ENCODE measurements around the gene GRAMD2B. TPM values are rescaled to one million over a fixed set of nuclear protein-coding genes. Genes with fewer than 3 reads are reported as not detected.

GRAMD2B gene
- polyA plus RNA-seq, 1 donor from 2014 or later = not detected

DNA sequence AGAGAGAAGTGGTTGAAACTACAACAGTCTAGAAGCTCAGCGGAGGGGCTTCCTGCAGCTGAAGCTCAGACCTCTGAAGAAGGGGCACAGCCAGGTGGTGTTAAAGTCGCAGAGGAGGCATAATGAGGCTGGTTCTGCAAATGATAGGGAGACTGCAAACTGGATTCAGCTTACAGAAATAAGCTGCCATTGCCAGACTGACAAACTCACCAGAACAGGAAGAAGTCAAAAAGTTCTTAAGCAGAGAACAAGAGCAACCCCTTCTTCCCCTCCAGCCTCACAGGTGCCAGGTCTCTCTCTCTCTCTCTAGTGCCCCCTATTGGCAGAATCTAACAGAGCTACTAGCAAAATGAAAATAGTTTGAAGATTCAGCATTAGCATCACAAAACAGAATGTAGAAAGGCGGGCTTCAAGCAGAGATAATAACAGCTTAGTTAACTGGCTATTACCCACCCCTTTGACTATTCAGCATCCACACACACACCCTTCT is 76.7 kb downstream of the GRAMD2B start:
- no peak overlapping the region for H3K4me3 ChIP-seq (ENCODE audit: low read length)
- no peak overlapping the region for H2AFZ ChIP-seq (ENCODE audit: low read depth, low read length)
- H4K20me1 ChIP-seq (ENCODE audit: insufficient read depth) = no peaks in the 10 kb centered on the region
- H3K27me3 ChIP-seq (ENCODE audit: insufficient read depth, low read depth, low read length) = no peaks in the 10 kb centered on the region
- no peaks in the 10 kb centered on the region for H3K9me2 ChIP-seq (ENCODE audit: insufficient read depth, low read length)
- TF ChIP-seq EP300 (conservative IDR thresholded peaks at IDR 0.05; ENCODE audit: poor library complexity, severe bottlenecking) (no peak), MXI1 (conservative IDR thresholded peaks at IDR 0.05; ENCODE audit: poor library complexity, severe bottlenecking) (no peak), RAD21 (conservative IDR thresholded peaks at IDR 0.05) (no peak), TAF1 (IDR thresholded peaks at IDR 0.05; ENCODE audit: low read depth) (no peak), EZH2 (IDR thresholded peaks at IDR 0.05; ENCODE audit: borderline replicate concordance, insufficient read depth, low read length, poor library complexity, severe bottlenecking) (no peak), POLR2AphosphoS5 (IDR thresholded peaks at IDR 0.05) (no peak), SMC3 (conservative IDR thresholded peaks at IDR 0.05; ENCODE audit: poor library complexity) (no peak)
- TF ChIP-seq, protein P1, sequence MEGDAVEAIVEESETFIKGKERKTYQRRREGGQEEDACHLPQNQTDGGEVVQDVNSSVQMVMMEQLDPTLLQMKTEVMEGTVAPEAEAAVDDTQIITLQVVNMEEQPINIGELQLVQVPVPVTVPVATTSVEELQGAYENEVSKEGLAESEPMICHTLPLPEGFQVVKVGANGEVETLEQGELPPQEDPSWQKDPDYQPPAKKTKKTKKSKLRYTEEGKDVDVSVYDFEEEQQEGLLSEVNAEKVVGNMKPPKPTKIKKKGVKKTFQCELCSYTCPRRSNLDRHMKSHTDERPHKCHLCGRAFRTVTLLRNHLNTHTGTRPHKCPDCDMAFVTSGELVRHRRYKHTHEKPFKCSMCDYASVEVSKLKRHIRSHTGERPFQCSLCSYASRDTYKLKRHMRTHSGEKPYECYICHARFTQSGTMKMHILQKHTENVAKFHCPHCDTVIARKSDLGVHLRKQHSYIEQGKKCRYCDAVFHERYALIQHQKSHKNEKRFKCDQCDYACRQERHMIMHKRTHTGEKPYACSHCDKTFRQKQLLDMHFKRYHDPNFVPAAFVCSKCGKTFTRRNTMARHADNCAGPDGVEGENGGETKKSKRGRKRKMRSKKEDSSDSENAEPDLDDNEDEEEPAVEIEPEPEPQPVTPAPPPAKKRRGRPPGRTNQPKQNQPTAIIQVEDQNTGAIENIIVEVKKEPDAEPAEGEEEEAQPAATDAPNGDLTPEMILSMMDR (IDR thresholded peaks at IDR 0.05; ENCODE audit: poor library complexity, severe bottlenecking) = no peak
- TF ChIP-seq, protein P2, sequence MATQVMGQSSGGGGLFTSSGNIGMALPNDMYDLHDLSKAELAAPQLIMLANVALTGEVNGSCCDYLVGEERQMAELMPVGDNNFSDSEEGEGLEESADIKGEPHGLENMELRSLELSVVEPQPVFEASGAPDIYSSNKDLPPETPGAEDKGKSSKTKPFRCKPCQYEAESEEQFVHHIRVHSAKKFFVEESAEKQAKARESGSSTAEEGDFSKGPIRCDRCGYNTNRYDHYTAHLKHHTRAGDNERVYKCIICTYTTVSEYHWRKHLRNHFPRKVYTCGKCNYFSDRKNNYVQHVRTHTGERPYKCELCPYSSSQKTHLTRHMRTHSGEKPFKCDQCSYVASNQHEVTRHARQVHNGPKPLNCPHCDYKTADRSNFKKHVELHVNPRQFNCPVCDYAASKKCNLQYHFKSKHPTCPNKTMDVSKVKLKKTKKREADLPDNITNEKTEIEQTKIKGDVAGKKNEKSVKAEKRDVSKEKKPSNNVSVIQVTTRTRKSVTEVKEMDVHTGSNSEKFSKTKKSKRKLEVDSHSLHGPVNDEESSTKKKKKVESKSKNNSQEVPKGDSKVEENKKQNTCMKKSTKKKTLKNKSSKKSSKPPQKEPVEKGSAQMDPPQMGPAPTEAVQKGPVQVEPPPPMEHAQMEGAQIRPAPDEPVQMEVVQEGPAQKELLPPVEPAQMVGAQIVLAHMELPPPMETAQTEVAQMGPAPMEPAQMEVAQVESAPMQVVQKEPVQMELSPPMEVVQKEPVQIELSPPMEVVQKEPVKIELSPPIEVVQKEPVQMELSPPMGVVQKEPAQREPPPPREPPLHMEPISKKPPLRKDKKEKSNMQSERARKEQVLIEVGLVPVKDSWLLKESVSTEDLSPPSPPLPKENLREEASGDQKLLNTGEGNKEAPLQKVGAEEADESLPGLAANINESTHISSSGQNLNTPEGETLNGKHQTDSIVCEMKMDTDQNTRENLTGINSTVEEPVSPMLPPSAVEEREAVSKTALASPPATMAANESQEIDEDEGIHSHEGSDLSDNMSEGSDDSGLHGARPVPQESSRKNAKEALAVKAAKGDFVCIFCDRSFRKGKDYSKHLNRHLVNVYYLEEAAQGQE (IDR thresholded peaks at IDR 0.05; ENCODE audit: borderline replicate concordance) = no peak
- no peaks in the 10 kb centered on the region for H3K9me3 ChIP-seq (ENCODE audit: low read length)
- H3K79me2 ChIP-seq (replicated peaks; ENCODE audit: insufficient read depth, low read length) = no peaks in the 10 kb centered on the region
- H3F3A ChIP-seq (ENCODE audit: insufficient read depth, low read length, poor library complexity, severe bottlenecking) = peaks cover 6% of the 10 kb centered on the region
- H3K36me3 ChIP-seq (ENCODE audit: insufficient read depth, low read length) = no peaks in the 10 kb centered on the region
- no peak overlapping the region for H3K27ac ChIP-seq (ENCODE audit: low read length)
- H3K9ac ChIP-seq (ENCODE audit: low read length) = no peak overlapping the region
- no peak overlapping the region for H3K4me2 ChIP-seq (ENCODE audit: low read length)

DNA sequence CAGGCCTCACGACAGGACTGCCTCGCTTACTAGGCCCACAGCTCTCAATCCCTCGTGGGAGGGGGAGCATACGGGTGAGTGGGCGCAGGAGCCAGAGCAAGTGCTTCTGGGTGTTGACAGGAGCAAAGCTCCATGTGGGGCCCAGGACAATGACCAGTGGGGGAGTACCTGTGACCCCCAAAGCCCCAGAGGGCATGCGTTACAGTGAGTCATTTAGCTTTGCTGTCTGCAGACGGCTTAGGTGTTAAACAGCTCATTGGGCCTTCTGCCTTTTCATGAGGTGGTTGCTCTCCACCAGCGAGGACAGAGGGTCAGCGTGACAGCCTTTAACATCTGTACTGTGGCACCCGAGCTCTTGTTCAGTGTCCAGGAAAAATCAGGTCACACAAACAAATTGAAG is 78.2 kb downstream of the GRAMD2B start:
- peaks cover 6% of the 10 kb centered on the region for H3F3A ChIP-seq (ENCODE audit: insufficient read depth, low read length, poor library complexity, severe bottlenecking)
- H3K9ac ChIP-seq (ENCODE audit: low read length) = no peak overlapping the region
- no peaks in the 10 kb centered on the region for H3K36me3 ChIP-seq (ENCODE audit: insufficient read depth, low read length)
- H2AFZ ChIP-seq (ENCODE audit: low read depth, low read length) = no peak overlapping the region
- no peaks in the 10 kb centered on the region for H3K79me2 ChIP-seq (replicated peaks; ENCODE audit: insufficient read depth, low read length)
- no peak overlapping the region for H3K27ac ChIP-seq (ENCODE audit: low read length)
- no peaks in the 10 kb centered on the region for H3K27me3 ChIP-seq (ENCODE audit: insufficient read depth, low read depth, low read length)
- H3K4me3 ChIP-seq (ENCODE audit: low read length) = no peak overlapping the region
- H3K9me2 ChIP-seq (ENCODE audit: insufficient read depth, low read length) = no peaks in the 10 kb centered on the region
- no peak overlapping the region for H3K4me2 ChIP-seq (ENCODE audit: low read length)
- TF ChIP-seq, protein P2 (IDR thresholded peaks at IDR 0.05; ENCODE audit: borderline replicate concordance) = no peak
- no peak for TF ChIP-seq SMC3 (conservative IDR thresholded peaks at IDR 0.05; ENCODE audit: poor library complexity)
- no peak for TF ChIP-seq RAD21 (conservative IDR thresholded peaks at IDR 0.05)
- no peak for TF ChIP-seq POLR2AphosphoS5 (IDR thresholded peaks at IDR 0.05)
- TF ChIP-seq, protein P1 (IDR thresholded peaks at IDR 0.05; ENCODE audit: poor library complexity, severe bottlenecking) = no peak
- no peak for TF ChIP-seq EP300 (conservative IDR thresholded peaks at IDR 0.05; ENCODE audit: poor library complexity, severe bottlenecking)
- TF ChIP-seq TAF1 (IDR thresholded peaks at IDR 0.05; ENCODE audit: low read depth) = no peak
- no peak for TF ChIP-seq EZH2 (IDR thresholded peaks at IDR 0.05; ENCODE audit: borderline replicate concordance, insufficient read depth, low read length, poor library complexity, severe bottlenecking)
- TF ChIP-seq MXI1 (conservative IDR thresholded peaks at IDR 0.05; ENCODE audit: poor library complexity, severe bottlenecking) = no peak
- no peaks in the 10 kb centered on the region for H4K20me1 ChIP-seq (ENCODE audit: insufficient read depth)
- no peaks in the 10 kb centered on the region for H3K9me3 ChIP-seq (ENCODE audit: low read length)
